Ovary (tissue), 3 donors: ENCODE data around the gene ZNF365.

Source experiments
- CTCF ChIP-seq, 3 donors: fragments of 450-650 bp in 2 of 3; fragments of 200-600 bp in 1 of 3; IDR thresholded peaks; one replicate each; pipeline versions ENCODE4 v1.5.1 to v1.8.0; 2016 to 2022; ENCODE audit warnings: antibody characterized with exemption in 3 of 3, mild to moderate bottlenecking in 1 of 3
- POLR2A ChIP-seq: fragments of 450-650 bp; IDR thresholded peaks from one replicate; pipeline ENCODE4 v1.6.1; 2017; ENCODE audit warnings: antibody characterized with exemption, mild to moderate bottlenecking, moderate library complexity
- donor health status: DM: no; HTN: no; CAD: no.

GRCh38 chr10:62446627-62447026, 72.5 kb downstream of the ZNF365 start:
- no peak for TF ChIP-seq CTCF (IDR thresholded peaks at IDR 0.05)
- TF ChIP-seq POLR2A = no peak
